Lung (tissue), 12 donors: Measurements from ENCODE around the gene MCM9. TPM values are rescaled to one million over a fixed set of nuclear protein-coding genes. Genes with fewer than 3 reads are reported as not detected.

ENCODE experiments used
- ATAC-seq: fragments of 200-7000 bp; cut with Tn5 transposase; one replicate; pipeline ENCODE4 v1.9.1; 2020; ENCODE audit warnings: moderate number of reproducible peaks; ENCODE audit not compliant: insufficient read depth, low FRiP score
- DNase-seq, 3 donors: peaks; one replicate each; pipeline ENCODE4 v3.0.0-alpha.2; 2013 to 2017
- H3K27ac ChIP-seq, 2 donors: one replicate each; pipeline ENCODE4 v1.5.1; 2013; ENCODE audit warnings: mild to moderate bottlenecking in 2 of 2, moderate library complexity in 2 of 2, control low read depth in 1 of 2, inconsistent platforms in 1 of 2, low read depth in 1 of 2, low read length in 1 of 2
- H3K27me3 ChIP-seq, 3 donors: one replicate each; pipeline ENCODE4 v1.5.1; 2013; ENCODE audit warnings: low read length in 2 of 3; ENCODE audit not compliant: control insufficient read depth in 3 of 3, insufficient read depth in 3 of 3
- H3K36me3 ChIP-seq, 4 donors: one replicate each; pipeline ENCODE4 v1.5.1; 2013; ENCODE audit warnings: low read length in 4 of 4, mild to moderate bottlenecking in 1 of 4, moderate library complexity in 1 of 4; ENCODE audit not compliant: control insufficient read depth in 4 of 4, insufficient read depth in 4 of 4
- H3K4me1 ChIP-seq, 5 donors: one replicate each; pipeline ENCODE4 v1.5.1; 2013; ENCODE audit warnings: low read length in 5 of 5, mild to moderate bottlenecking in 2 of 5, moderate library complexity in 1 of 5; ENCODE audit not compliant: control insufficient read depth in 5 of 5, insufficient read depth in 5 of 5
- H3K4me3 ChIP-seq: one replicate; pipeline ENCODE4 v1.5.1; 2013; ENCODE audit warnings: mild to moderate bottlenecking, control low read depth, moderate library complexity
- H3K9ac ChIP-seq, 2 donors: one replicate each; pipeline ENCODE4 v1.5.1; 2013; ENCODE audit warnings: low read length in 2 of 2, control low read depth in 1 of 2; ENCODE audit not compliant: insufficient read depth in 1 of 2
- H3K9me3 ChIP-seq, 4 donors: one replicate each; pipeline ENCODE4 v1.5.1; 2013; ENCODE audit warnings: low read length in 3 of 4, mild to moderate bottlenecking in 1 of 4, moderate library complexity in 1 of 4; ENCODE audit not compliant: control insufficient read depth in 4 of 4, insufficient read depth in 3 of 4
- CTCF ChIP-seq: IDR thresholded peaks from 2 replicates; pipeline ENCODE4 v1.5.1; 2012; ENCODE audit warnings: mild to moderate bottlenecking; ENCODE audit errors: control extremely low read depth, extremely low read depth
- WGBS, 2 donors: extraction: QIAGEN DNeasy Blood & Tissue Kit; methylation state at CpG; one replicate each; pipeline ENCODE4 v1.1.7; 2013; 5-methylcytosine and 5-hydroxymethylcytosine counted together
- polyA plus RNA-seq, 2 donors: library from polyadenylated mRNA; stranded (reverse); fragments of 200-250 nt; gene quantifications; one replicate each; pipeline ENCODE4 v1.2.1, GENCODE V29; 2013
- total RNA-seq, 2 donors: library from RNA; depleted of rRNA in 1 of 2; stranded (reverse); fragments of >200 nt in 1 of 2; gene quantifications; one replicate each; pipeline ENCODE4 v1.2.1, GENCODE V29; 2014 to 2021
- donor health status: control.
- donor health status: control.
- donor health status: Bipolar disorder and iron deficiency.
- donor health status: healthy.
- donor health status: DM: yes; HTN: yes; CAD: no.

The MCM9 gene
- total and polyA plus RNA-seq, 4 donors = 4.8 to 28.6 (median 12.0) TPM

- H3K9me3 ChIP-seq = no peaks in the 10 kb centered on the region
- no peak overlapping the region for H3K9ac ChIP-seq
- H3K27ac ChIP-seq = no peak overlapping the region
- WGBS, 2 donors = 88 to 97% methylated on average over 4 of the region's 4 CpGs
- H3K36me3 ChIP-seq = no peaks in the 10 kb centered on the region
- ATAC-seq (no peak), DNase-seq (no peak)
- H3K4me1 ChIP-seq = peaks cover 0 to 16% (median 8%) of the 10 kb centered on the region in 5 donors
- no peak overlapping the region for H3K4me3 ChIP-seq
- H3K27me3 ChIP-seq = no peaks in the 10 kb centered on the region
- TF ChIP-seq CTCF = no peak
These were observed 45.8 kb downstream of the MCM9 start for GRCh38 chr6:118889163-118889562.

GRCh38 chr6:118886641-118887040 is 48.3 kb downstream of the MCM9 start:
- H3K27ac ChIP-seq = no peak overlapping the region
- H3K36me3 ChIP-seq = no peaks in the 10 kb centered on the region
- no peak for TF ChIP-seq CTCF
- WGBS, 2 donors = 86 to 95% methylated on average over 6 of the region's 6 CpGs
- H3K9ac ChIP-seq = no peak overlapping the region
- H3K4me3 ChIP-seq = no peak overlapping the region
- H3K4me1 ChIP-seq = peaks cover 0 to 4% (median 2%) of the 10 kb centered on the region in 5 donors
- H3K9me3 ChIP-seq = no peaks in the 10 kb centered on the region
- no peak for ATAC-seq
- DNase-seq = no peak
- H3K27me3 ChIP-seq = no peaks in the 10 kb centered on the region

DNA sequence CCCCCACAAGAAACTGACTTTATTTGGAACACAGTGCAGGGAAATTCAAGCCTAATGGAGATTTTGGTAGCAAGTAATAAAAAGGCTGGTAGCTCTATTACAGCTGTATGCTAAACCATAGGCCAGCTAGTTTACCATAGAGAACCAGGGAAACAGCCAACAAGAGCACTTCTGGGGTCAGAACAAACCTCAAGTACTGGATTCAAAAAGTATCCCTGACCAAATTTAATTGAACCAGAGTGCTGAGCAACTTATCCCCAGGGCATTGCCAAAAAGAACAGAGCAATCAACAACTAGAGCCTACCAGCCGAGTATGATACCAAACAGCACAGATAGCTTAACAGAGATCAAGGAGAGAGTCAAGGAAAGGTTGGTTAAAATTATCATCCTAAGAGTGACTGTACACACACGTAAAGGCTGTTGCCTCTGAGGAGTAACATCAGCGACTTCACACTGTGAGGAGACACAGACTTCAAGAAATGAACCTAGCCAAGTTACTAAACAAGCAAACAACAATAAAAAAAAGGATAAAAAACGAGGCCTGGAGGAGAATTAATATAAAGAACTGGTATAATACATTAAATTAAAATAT is 52.5 kb downstream of the MCM9 start:
- Histone ChIP-seq H3K4me1 (peaks cover 0 to 5% (median under 1%) of the 10 kb centered on the region in 5 donors), H3K27me3 (no peaks in the 10 kb centered on the region), H3K9me3 (no peaks in the 10 kb centered on the region), H3K4me3 (no peak overlapping the region), H3K27ac (no peak overlapping the region), H3K9ac (no peak overlapping the region), H3K36me3 (no peaks in the 10 kb centered on the region)
- no peak for TF ChIP-seq CTCF
- DNase-seq (no peak), ATAC-seq (no peak)
- WGBS, 2 donors = 93 to 95% methylated on average over 4 of the region's 4 CpGs
